ENCODE data around the gene TXNDC16.

TXNDC16 gene

GRCh38 chr14:52395728-52396127, 156.6 kb downstream of the TXNDC16 start:
- no peak overlapping the region for H3K4me2 ChIP-seq (ENCODE audit: low read depth, low read length, poor library complexity, severe bottlenecking)
- H3K9ac ChIP-seq (ENCODE audit: low read length), result no peak overlapping the region
- H4K20me1 ChIP-seq (ENCODE audit: low read depth, low read length), result no peaks in the 10 kb centered on the region
- H3K9me2 ChIP-seq (replicated peaks; ENCODE audit: insufficient read depth, low read length), result no peaks in the 10 kb centered on the region
- no peak overlapping the region for H2AFZ ChIP-seq (ENCODE audit: low read depth, low read length, severe bottlenecking)
- H3K36me3 ChIP-seq (ENCODE audit: low read length), result no peaks in the 10 kb centered on the region
- no peak overlapping the region for H3K27ac ChIP-seq (ENCODE audit: low read depth, low read length)
- TF ChIP-seq EZH2phosphoT487 (conservative IDR thresholded peaks at IDR 0.05; ENCODE audit: low read length) (no peak), CTCF (IDR thresholded peaks at IDR 0.05; ENCODE audit: insufficient read depth, low read length, poor library complexity, severe bottlenecking) (no peak)
- no peaks in the 10 kb centered on the region for H3K9me3 ChIP-seq (ENCODE audit: insufficient read depth, low read length)
- no peak overlapping the region for H3K4me3 ChIP-seq (ENCODE audit: insufficient read depth, low read length, poor library complexity, severe bottlenecking)
- no peaks in the 10 kb centered on the region for H3F3A ChIP-seq (ENCODE audit: insufficient read depth)
- H3K27me3 ChIP-seq (ENCODE audit: low read length), result no peaks in the 10 kb centered on the region
- no peaks in the 10 kb centered on the region for H3K79me2 ChIP-seq (ENCODE audit: insufficient read depth, low read length)

GRCh38 chr14:52391881-52392615, 160.3 kb downstream of the TXNDC16 start:
- Histone ChIP-seq H3K9me3 (ENCODE audit: insufficient read depth, low read length) (no peaks in the 10 kb centered on the region), H3K27ac (ENCODE audit: low read depth, low read length) (no peak overlapping the region), H3K27me3 (ENCODE audit: low read length) (no peaks in the 10 kb centered on the region), H3K9me2 (replicated peaks; ENCODE audit: insufficient read depth, low read length) (no peaks in the 10 kb centered on the region), H3K36me3 (ENCODE audit: low read length) (no peaks in the 10 kb centered on the region), H3F3A (ENCODE audit: insufficient read depth) (no peaks in the 10 kb centered on the region), H3K4me2 (ENCODE audit: low read depth, low read length, poor library complexity, severe bottlenecking) (no peak overlapping the region), H4K20me1 (ENCODE audit: low read depth, low read length) (no peaks in the 10 kb centered on the region), H3K4me3 (ENCODE audit: insufficient read depth, low read length, poor library complexity, severe bottlenecking) (no peak overlapping the region), H2AFZ (ENCODE audit: low read depth, low read length, severe bottlenecking) (no peak overlapping the region), H3K9ac (ENCODE audit: low read length) (no peak overlapping the region), H3K79me2 (ENCODE audit: insufficient read depth, low read length) (no peaks in the 10 kb centered on the region)
- no peak for TF ChIP-seq CTCF (IDR thresholded peaks at IDR 0.05; ENCODE audit: insufficient read depth, low read length, poor library complexity, severe bottlenecking)
- TF ChIP-seq EZH2phosphoT487 (conservative IDR thresholded peaks at IDR 0.05; ENCODE audit: low read length), result no peak

Measured in SU-DHL-6 (cell line).